ENCODE data around the gene LMNTD2. TPM values are rescaled to one million over a fixed set of nuclear protein-coding genes. Genes with fewer than 3 reads are reported as not detected.
A peak's percentile ranks its signal among the peaks of the same experiment; 100 is the strongest.

LMNTD2 gene
- total and polyA plus RNA-seq, 4 donors, result 1.4 to 1.9 (median 1.8) TPM

DNA sequence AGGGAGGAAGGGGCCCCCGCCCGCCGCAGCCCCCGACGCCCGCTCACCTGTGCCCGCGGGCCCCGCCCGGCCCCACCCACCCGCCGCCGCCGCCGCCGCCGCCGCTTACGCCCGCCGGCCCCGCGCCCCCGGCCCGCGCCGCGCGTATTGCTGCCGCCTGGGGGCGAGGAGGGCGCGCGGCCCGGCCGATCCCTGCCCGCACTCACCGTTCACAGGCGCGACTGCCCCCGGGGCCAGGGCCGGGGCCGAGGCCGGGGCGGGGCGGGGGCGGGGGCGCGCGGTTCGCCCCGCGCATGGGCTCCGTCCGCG is 25.4 kb downstream of the LMNTD2 start:
- intact Hi-C loops (cut with DNase I), result no loop called here
- Histone ChIP-seq H3K9me3 (ENCODE audit: control insufficient read depth, low read length) (no peaks in the 10 kb centered on the region), H3K27me3 (ENCODE audit: control insufficient read depth in 1 of 2, insufficient read depth in 2 of 2, low read length in 1 of 2) (no peaks in the 10 kb centered on the region), H3K27ac (ENCODE audit: low read depth in 1 of 2, low read length in 2 of 2) (no peak overlapping the region), H3K36me3 (ENCODE audit: control insufficient read depth in 1 of 2, insufficient read depth in 2 of 2, low read length in 1 of 2) (no peaks in the 10 kb centered on the region), H3K4me1 (ENCODE audit: control insufficient read depth in 1 of 2, insufficient read depth in 2 of 2, low read length in 2 of 2) (no peaks in the 10 kb centered on the region), H3K4me3 (ENCODE audit: low read length in 2 of 2) (peak overlapping the region; percentile 73 to 87)
- no peak for ATAC-seq (ENCODE audit: low FRiP score)
- WGBS, 2 donors, result 0 to 1% methylated on average over 9 to 56 of the region's 56 CpGs
- DNase-seq, result no peak

DNA sequence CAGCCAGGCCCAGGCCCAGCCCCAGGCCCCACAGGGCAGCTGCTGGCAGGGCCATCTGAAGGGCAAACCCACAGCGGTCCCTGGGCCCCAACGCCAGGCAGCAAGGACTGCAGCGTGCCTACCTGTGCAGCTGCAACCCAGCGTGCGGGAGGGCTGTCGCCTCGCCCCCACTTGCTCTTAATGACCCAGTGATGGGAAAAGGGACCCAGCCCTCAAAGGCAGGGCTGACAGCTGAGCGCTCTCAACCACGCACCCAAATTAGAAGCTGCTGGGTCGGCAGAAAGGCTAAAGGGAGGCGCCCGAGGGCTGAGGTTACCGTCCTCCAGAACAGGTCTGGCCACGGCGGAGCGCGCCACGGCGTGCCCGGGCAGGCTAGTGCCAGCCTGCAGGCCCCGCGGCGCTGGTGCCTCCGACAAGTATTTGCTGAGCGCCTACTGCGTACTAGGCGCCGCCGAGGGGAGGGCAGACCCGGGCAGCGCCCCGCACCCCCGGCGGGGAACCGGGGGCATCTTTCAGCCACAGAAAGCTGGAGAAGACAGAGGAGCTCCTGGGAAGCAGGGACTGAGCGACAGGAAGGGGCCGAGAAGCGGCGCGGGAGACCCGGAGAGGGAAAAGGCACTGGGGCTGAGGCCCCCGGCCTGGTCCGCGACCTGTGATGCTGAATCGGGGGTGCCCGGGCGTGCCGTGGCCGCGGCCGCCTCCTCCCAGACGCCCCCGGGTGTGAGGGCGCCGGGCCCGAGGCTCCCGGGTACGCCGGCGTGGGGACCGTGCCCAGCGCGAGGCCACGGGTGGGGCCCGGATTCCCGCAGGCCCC is 25.9 kb downstream of the LMNTD2 start:
- Histone ChIP-seq H3K36me3 (ENCODE audit: control insufficient read depth in 1 of 2, insufficient read depth in 2 of 2, low read length in 1 of 2) (no peaks in the 10 kb centered on the region), H3K9me3 (ENCODE audit: control insufficient read depth, low read length) (no peaks in the 10 kb centered on the region), H3K4me3 (ENCODE audit: low read length in 2 of 2) (peak overlapping the region; percentile 73 to 87), H3K4me1 (ENCODE audit: control insufficient read depth in 1 of 2, insufficient read depth in 2 of 2, low read length in 2 of 2) (no peaks in the 10 kb centered on the region), H3K27me3 (ENCODE audit: control insufficient read depth in 1 of 2, insufficient read depth in 2 of 2, low read length in 1 of 2) (no peaks in the 10 kb centered on the region), H3K27ac (ENCODE audit: low read depth in 1 of 2, low read length in 2 of 2) (no peak overlapping the region)
- DNase-seq (peak; percentile 57 to 80), ATAC-seq (ENCODE audit: low FRiP score) (no peak)
- 8% methylated on average over 52 to 66 of the region's 66 CpGs for WGBS, 2 donors
- intact Hi-C loops (cut with DNase I), result no loop called here

DNA sequence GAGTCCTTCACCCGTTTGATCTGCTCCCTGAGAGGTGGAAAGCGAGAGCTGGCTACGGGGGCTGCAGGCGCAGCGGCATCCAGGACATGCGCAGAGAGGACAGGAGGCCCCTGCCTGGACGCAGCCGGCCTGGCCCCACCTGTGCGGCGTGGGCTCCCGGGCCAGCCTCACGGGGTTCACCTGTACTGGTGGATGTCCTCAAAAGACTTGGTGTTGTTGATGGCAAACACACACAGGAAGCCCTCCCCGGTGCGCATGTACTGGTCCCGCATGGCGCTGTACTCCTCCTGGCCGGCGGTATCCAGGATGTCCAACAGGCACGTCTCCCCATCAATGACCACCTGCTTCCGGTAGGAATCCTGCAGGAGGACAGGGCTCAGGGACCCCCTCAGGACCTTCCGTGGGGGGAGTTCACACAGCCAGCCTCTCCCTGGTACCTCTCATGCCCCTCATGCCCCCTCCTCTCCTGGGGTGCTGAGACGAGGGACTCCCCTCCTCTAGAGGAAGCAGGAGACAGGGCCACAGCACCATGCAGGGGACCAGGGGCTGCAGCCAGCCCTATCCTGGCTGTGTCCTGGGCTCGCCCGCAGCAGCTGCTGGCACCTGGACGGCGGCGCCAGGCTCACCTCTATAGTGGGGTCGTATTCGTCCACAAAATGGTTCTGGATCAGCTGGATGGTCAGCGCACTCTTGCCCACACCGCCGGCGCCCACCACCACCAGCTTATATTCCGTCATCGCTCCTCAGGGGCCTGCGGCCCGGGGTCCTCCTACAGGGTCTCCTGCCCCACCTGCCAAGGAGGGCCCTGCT is 26.7 kb downstream of the LMNTD2 start:
- 94 to 98% methylated on average over 37 of the region's 37 CpGs for WGBS, 2 donors

DNA sequence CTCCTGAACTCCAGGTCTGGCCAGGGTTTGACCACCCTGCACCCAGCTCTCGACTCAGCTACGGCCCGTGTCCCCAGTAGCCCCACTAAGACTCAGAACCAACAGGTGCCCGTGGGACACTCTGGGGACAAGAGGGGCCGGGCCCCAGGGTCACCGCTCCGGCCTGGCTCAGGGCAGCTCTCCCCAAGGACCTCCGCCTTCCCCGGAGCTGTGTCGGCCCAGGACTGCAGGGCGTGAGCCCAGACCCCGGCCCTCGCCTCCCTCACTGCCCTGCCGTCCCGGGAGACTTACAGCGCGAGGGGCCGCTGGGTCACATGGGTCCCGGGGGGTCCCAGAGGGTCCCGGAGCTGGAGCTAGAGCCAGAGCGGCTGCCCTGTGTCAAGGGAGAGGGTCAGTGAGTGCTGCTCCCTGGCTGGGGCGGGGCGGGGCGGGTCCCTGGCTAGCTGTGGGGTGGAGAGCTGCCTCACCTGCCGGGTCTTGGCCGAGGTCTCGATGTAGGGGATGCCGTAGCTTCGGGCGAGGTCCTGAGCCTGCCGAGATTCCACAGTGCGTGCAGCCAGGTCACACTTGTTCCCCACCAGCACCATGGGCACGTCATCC is 27.5 kb downstream of the LMNTD2 start:
- H3K36me3 ChIP-seq (ENCODE audit: control insufficient read depth in 1 of 2, insufficient read depth in 2 of 2, low read length in 1 of 2), result no peaks in the 10 kb centered on the region
- ATAC-seq (ENCODE audit: low FRiP score) (no peak), DNase-seq (peak; percentile 49 to 71)
- no peak overlapping the region for H3K4me3 ChIP-seq (ENCODE audit: low read length in 2 of 2)
- no peaks in the 10 kb centered on the region for H3K27me3 ChIP-seq (ENCODE audit: control insufficient read depth in 1 of 2, insufficient read depth in 2 of 2, low read length in 1 of 2)
- no peaks in the 10 kb centered on the region for H3K9me3 ChIP-seq (ENCODE audit: control insufficient read depth, low read length)
- intact Hi-C loops (cut with DNase I), result no loop called here
- H3K4me1 ChIP-seq (ENCODE audit: control insufficient read depth in 1 of 2, insufficient read depth in 2 of 2, low read length in 2 of 2), result no peaks in the 10 kb centered on the region
- 93 to 95% methylated on average over 33 of the region's 33 CpGs for WGBS, 2 donors
- no peak overlapping the region for H3K27ac ChIP-seq (ENCODE audit: low read depth in 1 of 2, low read length in 2 of 2)

More for the DNA sequence above, 26.7 kb downstream of the LMNTD2 start:
- intact Hi-C loops (cut with DNase I), result no loop called here
- Histone ChIP-seq H3K4me1 (ENCODE audit: control insufficient read depth in 1 of 2, insufficient read depth in 2 of 2, low read length in 2 of 2) (no peaks in the 10 kb centered on the region), H3K27ac (ENCODE audit: low read depth in 1 of 2, low read length in 2 of 2) (no peak overlapping the region), H3K36me3 (ENCODE audit: control insufficient read depth in 1 of 2, insufficient read depth in 2 of 2, low read length in 1 of 2) (no peaks in the 10 kb centered on the region), H3K27me3 (ENCODE audit: control insufficient read depth in 1 of 2, insufficient read depth in 2 of 2, low read length in 1 of 2) (no peaks in the 10 kb centered on the region), H3K4me3 (ENCODE audit: low read length in 2 of 2) (no peak overlapping the region), H3K9me3 (ENCODE audit: control insufficient read depth, low read length) (no peaks in the 10 kb centered on the region)
- peak in 1 of 2 donors; percentile 77 for DNase-seq
- no peak for ATAC-seq (ENCODE audit: low FRiP score)

DNA sequence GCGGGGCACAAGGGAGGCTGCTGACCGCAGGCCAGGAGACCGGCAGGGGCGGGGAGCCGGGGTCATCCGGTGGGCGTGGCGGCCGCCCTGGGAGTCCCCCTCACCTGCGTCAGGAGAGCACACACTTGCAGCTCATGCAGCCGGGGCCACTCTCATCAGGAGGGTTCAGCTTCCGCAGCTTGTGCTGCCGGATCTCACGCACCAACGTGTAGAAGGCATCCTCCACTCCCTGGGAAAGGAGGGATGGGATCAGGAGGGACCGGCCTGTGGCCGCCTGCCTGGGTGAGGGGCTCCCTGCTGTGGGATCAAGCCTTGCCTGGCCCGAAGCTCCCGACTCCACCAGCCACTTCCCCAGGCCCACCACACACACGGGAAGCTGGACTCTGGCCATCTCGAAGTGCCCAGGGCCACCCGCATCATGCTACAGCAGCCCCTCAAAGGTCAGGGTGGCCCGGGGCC is 28.0 kb downstream of the LMNTD2 start:
- DNase-seq, result peak in 1 of 2 donors; percentile 76
- ATAC-seq (ENCODE audit: low FRiP score), result no peak
- 90 to 91% methylated on average over 23 of the region's 23 CpGs for WGBS, 2 donors

DNA sequence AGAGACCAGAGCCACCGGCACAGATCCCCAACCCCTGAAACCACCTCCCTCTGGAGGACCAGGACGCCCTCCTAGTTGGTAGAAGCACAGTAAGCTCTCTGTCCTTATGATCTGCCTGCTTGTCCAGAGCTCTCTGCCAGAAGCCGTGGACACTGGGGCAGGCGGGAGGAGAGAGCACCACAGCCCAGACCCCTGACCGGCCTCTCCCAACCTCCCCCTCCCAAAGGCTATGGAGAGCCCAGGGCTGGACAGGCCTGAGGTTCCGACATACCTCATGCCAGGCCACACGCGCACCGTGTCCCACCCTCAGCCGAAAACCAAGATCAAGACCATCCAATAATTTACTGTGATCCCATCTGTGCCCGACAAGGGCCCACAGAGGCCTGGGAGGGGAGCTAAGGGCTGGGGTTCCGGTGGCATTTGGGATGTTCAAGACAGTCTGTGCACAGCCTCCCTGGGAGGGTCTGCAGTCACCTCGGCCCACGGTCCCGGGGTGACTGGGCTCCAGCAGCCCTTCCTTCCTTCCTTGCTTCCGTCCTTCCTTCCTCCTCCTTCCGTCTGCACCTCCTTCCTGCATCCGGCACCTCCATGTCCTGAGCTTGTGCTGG is 28.5 kb downstream of the LMNTD2 start:
- no peaks in the 10 kb centered on the region for H3K27me3 ChIP-seq (ENCODE audit: control insufficient read depth in 1 of 2, insufficient read depth in 2 of 2, low read length in 1 of 2)
- H3K36me3 ChIP-seq (ENCODE audit: control insufficient read depth in 1 of 2, insufficient read depth in 2 of 2, low read length in 1 of 2), result no peaks in the 10 kb centered on the region
- H3K4me3 ChIP-seq (ENCODE audit: low read length in 2 of 2), result no peak overlapping the region
- intact Hi-C loops (cut with DNase I), result no loop called here
- no peaks in the 10 kb centered on the region for H3K9me3 ChIP-seq (ENCODE audit: control insufficient read depth, low read length)
- WGBS, 2 donors, result 87 to 91% methylated on average over 18 of the region's 18 CpGs
- H3K27ac ChIP-seq (ENCODE audit: low read depth in 1 of 2, low read length in 2 of 2), result no peak overlapping the region
- DNase-seq, result peak in 1 of 2 donors; percentile 63
- no peak for ATAC-seq (ENCODE audit: low FRiP score)
- no peaks in the 10 kb centered on the region for H3K4me1 ChIP-seq (ENCODE audit: control insufficient read depth in 1 of 2, insufficient read depth in 2 of 2, low read length in 2 of 2)

More for the DNA sequence above, 28.0 kb downstream of the LMNTD2 start:
- Histone ChIP-seq H3K4me1 (ENCODE audit: control insufficient read depth in 1 of 2, insufficient read depth in 2 of 2, low read length in 2 of 2) (no peaks in the 10 kb centered on the region), H3K9me3 (ENCODE audit: control insufficient read depth, low read length) (no peaks in the 10 kb centered on the region), H3K27ac (ENCODE audit: low read depth in 1 of 2, low read length in 2 of 2) (no peak overlapping the region), H3K27me3 (ENCODE audit: control insufficient read depth in 1 of 2, insufficient read depth in 2 of 2, low read length in 1 of 2) (no peaks in the 10 kb centered on the region), H3K36me3 (ENCODE audit: control insufficient read depth in 1 of 2, insufficient read depth in 2 of 2, low read length in 1 of 2) (no peaks in the 10 kb centered on the region), H3K4me3 (ENCODE audit: low read length in 2 of 2) (no peak overlapping the region)
- intact Hi-C loops (cut with DNase I), result no loop called here

DNA sequence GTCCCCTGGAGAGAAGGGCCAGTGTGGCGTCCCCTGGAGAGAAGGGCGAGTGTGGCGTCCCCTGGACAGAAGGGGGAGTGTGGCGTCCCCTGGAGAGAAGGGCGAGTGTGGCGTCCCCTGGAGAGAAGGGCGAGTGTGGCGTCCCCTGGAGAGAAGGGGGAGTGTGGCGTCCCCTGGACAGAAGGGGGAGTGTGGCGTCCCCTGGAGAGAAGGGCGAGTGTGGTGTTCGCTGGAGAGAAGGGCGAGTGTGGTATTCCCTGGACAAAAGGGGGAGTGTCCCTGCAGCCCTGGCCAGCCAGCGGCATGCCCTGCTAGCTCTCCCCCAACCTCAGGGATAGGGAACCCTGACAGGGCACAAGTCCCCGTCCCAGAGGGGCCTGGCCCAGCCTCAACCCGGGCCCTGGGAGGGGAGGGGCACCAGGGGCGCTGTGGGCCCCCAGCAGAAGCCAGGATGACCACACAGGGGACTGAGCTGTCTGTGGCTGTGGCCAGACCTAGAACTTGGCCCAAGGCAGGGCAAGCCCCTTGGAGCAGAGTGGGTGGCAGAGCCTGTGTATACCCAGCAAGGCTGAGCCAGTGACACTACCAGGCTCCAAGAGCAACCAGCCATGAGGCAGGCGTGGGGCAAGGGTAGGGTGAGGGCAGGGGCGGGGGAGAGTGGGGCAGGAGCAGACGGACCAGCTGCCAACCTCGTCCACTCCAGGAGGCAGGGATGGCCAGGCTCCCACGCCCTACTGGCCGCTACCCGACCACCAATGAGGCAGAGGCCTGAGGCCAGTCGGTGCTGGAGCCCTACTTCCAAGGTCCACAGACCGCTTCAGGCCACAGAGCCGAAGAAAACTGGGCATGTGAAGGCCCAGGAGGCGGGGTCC is 29.3 kb downstream of the LMNTD2 start:
- no peak for ATAC-seq (ENCODE audit: low FRiP score)

More for the DNA sequence above, 29.3 kb downstream of the LMNTD2 start:
- intact Hi-C loops (cut with DNase I), result no loop called here
- H3K4me1 ChIP-seq (ENCODE audit: control insufficient read depth in 1 of 2, insufficient read depth in 2 of 2, low read length in 2 of 2), result no peaks in the 10 kb centered on the region
- no peaks in the 10 kb centered on the region for H3K27me3 ChIP-seq (ENCODE audit: control insufficient read depth in 1 of 2, insufficient read depth in 2 of 2, low read length in 1 of 2)
- H3K36me3 ChIP-seq (ENCODE audit: control insufficient read depth in 1 of 2, insufficient read depth in 2 of 2, low read length in 1 of 2), result no peaks in the 10 kb centered on the region
- H3K9me3 ChIP-seq (ENCODE audit: control insufficient read depth, low read length), result no peaks in the 10 kb centered on the region
- H3K4me3 ChIP-seq (ENCODE audit: low read length in 2 of 2), result no peak overlapping the region
- no peak overlapping the region for H3K27ac ChIP-seq (ENCODE audit: low read depth in 1 of 2, low read length in 2 of 2)
- peak in 1 of 2 donors; percentile 72 for DNase-seq
- WGBS, 2 donors, result 86 to 88% methylated on average over 25 to 28 of the region's 28 CpGs

Data from aorta (tissue), 5 donors.